ENCODE results near the gene ATL1. TPM values are rescaled to one million over a fixed set of nuclear protein-coding genes. Genes with fewer than 3 reads are reported as not detected.

Gene ATL1
- total RNA-seq (2021; fragmentation: NEBNext Ultra II Directional; extraction: Animal tissue kit (Norgen Biotek cat#: 25700)): under 1 TPM; 0.35 to 0.92 (median 0.48) TPM
- long read RNA-seq: 0 reads

DNA sequence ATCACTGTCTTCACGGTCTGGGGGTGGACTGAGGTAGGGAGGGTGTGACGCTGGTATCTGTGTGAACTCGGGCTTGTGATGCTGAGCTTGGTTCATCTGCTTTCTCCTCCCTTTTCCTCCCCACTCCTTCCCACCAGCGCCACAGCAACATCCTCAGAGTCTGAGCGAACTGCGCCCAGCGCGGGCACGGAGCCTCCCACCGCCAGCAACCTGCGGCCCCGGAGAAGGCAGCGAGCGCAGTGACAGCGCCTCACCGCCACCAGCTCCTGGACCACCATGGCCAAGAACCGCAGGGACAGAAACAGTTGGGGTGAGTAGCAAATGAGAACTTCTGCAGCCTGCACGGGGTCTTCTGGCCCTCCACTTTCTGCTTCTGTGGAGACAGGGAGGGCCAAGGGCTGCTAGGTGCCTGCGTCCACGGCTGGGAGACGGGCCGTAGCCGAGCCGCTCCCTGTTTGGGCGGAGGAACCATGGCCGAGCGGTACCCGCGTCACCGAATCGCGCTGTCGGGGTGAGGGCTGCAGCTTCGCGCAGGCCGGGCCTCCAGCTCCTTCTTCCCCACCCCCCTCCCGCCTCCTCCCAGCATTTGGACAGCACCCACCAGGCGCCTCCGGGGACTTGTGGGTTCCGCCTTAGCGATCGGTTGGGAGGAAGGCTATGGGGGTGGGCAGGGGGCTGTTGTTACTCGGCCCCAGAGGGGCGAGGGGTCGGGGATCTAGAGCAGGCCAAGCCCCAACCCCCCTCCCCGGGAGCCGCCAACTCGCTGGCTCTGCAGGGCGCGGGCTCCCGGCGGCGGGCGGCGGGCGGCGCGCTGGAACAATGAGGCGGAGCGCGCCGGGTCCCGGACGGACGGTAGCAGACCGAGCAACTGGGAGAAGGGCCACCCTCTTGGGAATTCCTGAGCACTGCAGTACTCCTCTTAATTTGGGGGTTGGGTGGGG is at the start of gene ATL1:
Gene ATL1 (plus strand): TSS at position 156 of the 941 bp plus-strand sequence. CDS start 121 bp downstream, at position 277.
- H3K4me3 Mint-ChIP-seq: peak within 1 kb of the TSS; percentile 83
- no peaks in the 10 kb centered on the region for H3K9me3 Mint-ChIP-seq
- H3K4me1 Mint-ChIP-seq (ENCODE audit: low read depth): peaks cover 14% of the 10 kb centered on the region
- H3K27me3 Mint-ChIP-seq (ENCODE audit: insufficient read depth): peaks cover 28% of the 10 kb centered on the region
- TF ChIP-seq, protein P1, sequence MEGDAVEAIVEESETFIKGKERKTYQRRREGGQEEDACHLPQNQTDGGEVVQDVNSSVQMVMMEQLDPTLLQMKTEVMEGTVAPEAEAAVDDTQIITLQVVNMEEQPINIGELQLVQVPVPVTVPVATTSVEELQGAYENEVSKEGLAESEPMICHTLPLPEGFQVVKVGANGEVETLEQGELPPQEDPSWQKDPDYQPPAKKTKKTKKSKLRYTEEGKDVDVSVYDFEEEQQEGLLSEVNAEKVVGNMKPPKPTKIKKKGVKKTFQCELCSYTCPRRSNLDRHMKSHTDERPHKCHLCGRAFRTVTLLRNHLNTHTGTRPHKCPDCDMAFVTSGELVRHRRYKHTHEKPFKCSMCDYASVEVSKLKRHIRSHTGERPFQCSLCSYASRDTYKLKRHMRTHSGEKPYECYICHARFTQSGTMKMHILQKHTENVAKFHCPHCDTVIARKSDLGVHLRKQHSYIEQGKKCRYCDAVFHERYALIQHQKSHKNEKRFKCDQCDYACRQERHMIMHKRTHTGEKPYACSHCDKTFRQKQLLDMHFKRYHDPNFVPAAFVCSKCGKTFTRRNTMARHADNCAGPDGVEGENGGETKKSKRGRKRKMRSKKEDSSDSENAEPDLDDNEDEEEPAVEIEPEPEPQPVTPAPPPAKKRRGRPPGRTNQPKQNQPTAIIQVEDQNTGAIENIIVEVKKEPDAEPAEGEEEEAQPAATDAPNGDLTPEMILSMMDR (IDR thresholded peaks at IDR 0.05): no peak
- no peak within 1 kb of the TSS; the same call in 1 of the 2 replicates for H3K27ac Mint-ChIP-seq
- DNase-seq: peak; percentile 28
- H3K36me3 Mint-ChIP-seq (ENCODE audit: low read depth): no peaks in the 10 kb centered on the region

DNA sequence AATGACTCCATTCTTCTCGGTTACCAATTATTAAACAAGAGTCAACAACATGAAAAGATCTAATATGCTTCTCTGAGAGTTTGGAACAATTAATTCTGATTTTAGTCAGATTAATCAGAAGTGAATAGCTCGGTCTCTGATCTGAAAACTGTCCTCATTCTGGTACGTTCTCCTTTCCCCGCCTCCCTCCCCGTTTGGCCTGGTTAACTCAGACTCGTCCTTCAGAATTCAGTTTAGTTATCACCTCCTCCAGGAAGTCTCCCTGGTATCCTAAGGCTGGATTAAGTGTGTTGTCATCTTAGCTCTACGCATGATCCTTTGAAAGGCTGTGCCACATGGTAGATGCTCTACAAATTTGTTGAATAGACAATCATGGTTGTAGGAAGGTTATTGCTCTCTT is 49.8 kb upstream of the ATL1 start:
- Mint-ChIP-seq H3K4me1 (ENCODE audit: low read depth) (peaks cover 34% of the 10 kb centered on the region), H3K27ac (no peak overlapping the region)

DNA sequence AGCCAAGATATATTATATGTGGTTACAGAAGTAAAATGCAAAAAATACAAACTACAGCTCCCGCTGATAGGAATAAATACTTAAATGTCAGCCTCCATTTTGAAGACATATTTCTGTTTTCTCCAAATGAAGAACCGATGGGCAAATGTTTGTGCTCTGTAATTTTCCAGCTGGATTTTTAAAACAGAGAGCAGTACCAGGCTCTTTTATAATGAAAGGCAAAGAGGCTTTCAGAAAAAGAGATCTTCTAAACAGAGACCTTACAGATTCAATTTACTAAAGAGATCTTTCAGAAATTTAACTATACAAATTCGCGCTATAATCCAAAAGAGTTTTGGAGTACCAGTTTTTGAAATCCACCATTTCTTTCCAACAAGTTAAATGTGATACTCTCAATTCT is 47.5 kb upstream of the ATL1 start:
- Mint-ChIP-seq H3K4me3 (no peak overlapping the region), H3K27ac (no peak overlapping the region), H3K27me3 (ENCODE audit: insufficient read depth) (no peaks in the 10 kb centered on the region; the same call in 1 of the 2 replicates), H3K36me3 (ENCODE audit: low read depth) (peaks cover 23% of the 10 kb centered on the region), H3K4me1 (ENCODE audit: low read depth) (peaks cover 29% of the 10 kb centered on the region), H3K9me3 (no peaks in the 10 kb centered on the region)
- no peak for DNase-seq
- TF ChIP-seq, protein P1 (IDR thresholded peaks at IDR 0.05): no peak

More for the DNA sequence above, 49.8 kb upstream of the ATL1 start:
- no peak overlapping the region for H3K4me3 Mint-ChIP-seq
- no peaks in the 10 kb centered on the region; the same call in 1 of the 2 replicates for H3K27me3 Mint-ChIP-seq (ENCODE audit: insufficient read depth)
- peaks cover 27% of the 10 kb centered on the region for H3K36me3 Mint-ChIP-seq (ENCODE audit: low read depth)
- TF ChIP-seq, protein P1 (IDR thresholded peaks at IDR 0.05): no peak
- DNase-seq: no peak
- H3K9me3 Mint-ChIP-seq: no peaks in the 10 kb centered on the region

DNA sequence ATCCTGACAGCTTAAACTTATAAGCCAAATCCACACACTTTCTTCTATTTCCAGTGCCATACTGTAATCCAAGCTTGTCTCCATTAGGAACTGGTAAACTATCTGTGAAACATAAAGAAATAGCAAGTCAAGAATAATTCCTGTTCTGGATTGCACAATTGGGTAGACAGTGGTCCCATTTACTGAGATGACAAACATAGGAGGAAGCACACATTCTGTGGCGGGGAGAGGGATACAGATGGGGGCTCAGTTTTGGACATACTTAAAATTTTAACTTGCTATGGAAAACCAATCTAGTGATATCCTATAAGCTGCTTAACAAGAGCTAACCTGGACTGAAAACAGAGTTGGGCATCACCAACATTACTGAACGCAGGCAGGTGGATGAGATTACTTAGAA is 43.9 kb upstream of the ATL1 start:
- H3K36me3 Mint-ChIP-seq (ENCODE audit: low read depth): peaks cover 8% of the 10 kb centered on the region
- TF ChIP-seq, protein P1 (IDR thresholded peaks at IDR 0.05): no peak
- DNase-seq: no peak
- H3K4me3 Mint-ChIP-seq: no peak overlapping the region
- no peaks in the 10 kb centered on the region for H3K27me3 Mint-ChIP-seq (ENCODE audit: insufficient read depth)
- H3K4me1 Mint-ChIP-seq (ENCODE audit: low read depth): peaks cover 24% of the 10 kb centered on the region
- H3K27ac Mint-ChIP-seq: no peak overlapping the region
- H3K9me3 Mint-ChIP-seq: no peaks in the 10 kb centered on the region

DNA sequence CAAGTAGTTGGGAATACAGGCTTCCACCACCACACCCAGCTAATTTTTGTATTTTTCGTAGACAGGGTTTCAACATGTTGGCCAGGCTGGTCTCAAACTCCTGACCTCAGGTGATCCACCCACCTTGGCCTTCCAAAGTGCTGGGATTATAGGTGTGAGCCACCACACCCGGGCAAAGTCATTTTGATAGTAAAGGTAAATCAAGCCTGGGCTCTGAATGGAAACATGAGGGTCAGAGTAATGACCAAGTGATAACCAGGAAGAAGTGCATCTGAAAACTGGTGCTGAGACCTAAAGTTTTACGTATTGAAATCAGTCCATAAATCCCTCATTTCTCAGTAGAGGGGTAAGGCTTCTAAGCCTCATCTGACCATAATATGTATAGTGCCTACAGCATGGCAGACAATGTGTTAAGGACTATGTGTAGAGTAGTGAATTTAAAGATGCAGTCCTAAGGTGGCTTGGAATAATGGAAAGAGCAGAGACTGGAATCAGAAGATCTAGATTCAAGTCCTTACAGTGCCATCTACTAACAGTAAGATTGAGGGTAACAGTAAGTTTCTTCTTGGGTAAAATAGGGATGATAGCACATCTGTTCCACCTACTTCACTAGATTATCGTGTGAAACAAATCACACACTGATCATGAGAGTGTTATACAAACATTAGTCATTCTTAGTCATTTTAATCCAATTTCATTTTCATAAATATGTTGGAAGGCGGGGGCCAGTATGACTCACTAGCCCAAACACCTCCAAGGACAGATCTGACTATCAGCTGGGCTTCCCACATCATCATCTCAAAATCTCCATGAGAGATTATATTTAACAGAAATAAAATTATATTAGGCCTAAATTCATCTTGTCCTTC is 38.8 kb upstream of the ATL1 start:
- TF ChIP-seq, protein P1 (IDR thresholded peaks at IDR 0.05): no peak
- peak; percentile 71 for DNase-seq
- no peaks in the 10 kb centered on the region for H3K9me3 Mint-ChIP-seq
- peaks cover 57% of the 10 kb centered on the region for H3K4me1 Mint-ChIP-seq (ENCODE audit: low read depth)
- peak overlapping the region; percentile 68 for H3K27ac Mint-ChIP-seq
- peaks cover 25% of the 10 kb centered on the region for H3K36me3 Mint-ChIP-seq (ENCODE audit: low read depth)
- no peaks in the 10 kb centered on the region for H3K27me3 Mint-ChIP-seq (ENCODE audit: insufficient read depth)
- H3K4me3 Mint-ChIP-seq: peak overlapping the region; percentile 26
